HEK293 (cell line): Measurements from ENCODE around the gene IGSF9B.

Experiments used
- CTCF ChIA-PET: fragments of 350-600 bp; formaldehyde crosslinking; extraction: SDS; loops from one replicate; lab custom pipeline; 2021; ENCODE audit warnings: antibody characterized with exemption; lab: Yijun Ruan, JAX
- POLR2A ChIA-PET: fragments of 300-600 bp; formaldehyde crosslinking; extraction: SDS; loops from one replicate; lab custom pipeline; 2020; ENCODE audit warnings: antibody characterized with exemption, inconsistent platforms; lab: Yijun Ruan, JAX
- H3K27ac ChIP-seq: fragments of 200-500 bp; sonication (Bioruptor generic); 2 replicates; pipeline ENCODE4 v1.5.1; 2014; ENCODE audit warnings: low read depth, low read length, control low read depth, inconsistent platforms; ENCODE audit errors: extremely low read depth
- H3K36me3 ChIP-seq, 2 experiments: fragments of 200-500 bp in 1 of 2; sonication (Bioruptor generic) in 1 of 2; 1 replicate in 1 of 2; 2 replicates in 1 of 2; pipeline ENCODE4 v1.5.1; 2014 to 2017; ENCODE audit warnings: inconsistent platforms in 2 of 2, low read length in 2 of 2; ENCODE audit not compliant: control insufficient read depth in 2 of 2, insufficient read depth in 1 of 2
- H3K4me1 ChIP-seq: fragments of 200-500 bp; sonication (Bioruptor generic); 2 replicates; pipeline ENCODE4 v1.5.1; 2014; ENCODE audit warnings: mild to moderate bottlenecking, low read length, inconsistent platforms; ENCODE audit not compliant: control insufficient read depth, insufficient read depth
- H3K4me3 ChIP-seq: 2 replicates; pipeline ENCODE4 v1.5.1; 2011; ENCODE audit warnings: low read depth, mild to moderate bottlenecking, control low read depth, low read length, moderate library complexity
- H3K9me3 ChIP-seq: fragments of 200-500 bp; sonication (Bioruptor generic); 2 replicates; pipeline ENCODE4 v1.5.1; 2014; ENCODE audit warnings: low read depth, low read length, inconsistent platforms; ENCODE audit not compliant: control insufficient read depth, insufficient read depth
- EGR2 ChIP-seq: fragments of 450-650 bp; formaldehyde crosslinking; IDR thresholded peaks from 2 replicates; pipeline ENCODE4 v1.5.1; 2016; ENCODE audit warnings: low read depth, missing biosample characterization, missing genetic modification characterization
- ELK4 ChIP-seq: IDR thresholded peaks from 2 replicates; pipeline ENCODE4 v1.6.1; 2011; ENCODE audit warnings: mild to moderate bottlenecking, low read depth, low read length, borderline replicate concordance
- GLIS1 ChIP-seq: fragments of 450-650 bp; formaldehyde crosslinking; IDR thresholded peaks from 2 replicates; pipeline ENCODE4 v1.5.1; 2016; ENCODE audit warnings: missing biosample characterization, missing genetic modification characterization
- HOXA7 ChIP-seq: sonication (generic); formaldehyde crosslinking; IDR thresholded peaks from 2 replicates; pipeline ENCODE4 v1.8.1; 2022; ENCODE audit warnings: missing genetic modification reagents, borderline replicate concordance
- INSM2 ChIP-seq: fragments of 450-650 bp; formaldehyde crosslinking; IDR thresholded peaks from 2 replicates; pipeline ENCODE4 v1.5.1; 2016; ENCODE audit warnings: missing biosample characterization, missing genetic modification characterization
- KLF10 ChIP-seq: fragments of 450-650 bp; IDR thresholded peaks from 2 replicates; pipeline ENCODE4 v1.5.1; 2018; ENCODE audit warnings: missing biosample characterization, mild to moderate bottlenecking, missing genetic modification characterization
- MEIS1 ChIP-seq: sonication (generic); formaldehyde crosslinking; IDR thresholded peaks from 2 replicates; pipeline ENCODE4 v1.8.1; 2022; ENCODE audit warnings: missing genetic modification reagents, mild to moderate bottlenecking, borderline replicate concordance
- MZF1 ChIP-seq: fragments of 450-650 bp; formaldehyde crosslinking; IDR thresholded peaks from 2 replicates; pipeline ENCODE4 v1.5.1; 2017; ENCODE audit warnings: missing biosample characterization, missing genetic modification characterization, borderline replicate concordance
- OSR2 ChIP-seq: fragments of 450-650 bp; formaldehyde crosslinking; IDR thresholded peaks from 2 replicates; pipeline ENCODE4 v1.5.1; 2016; ENCODE audit warnings: missing biosample characterization, missing genetic modification characterization
- SCRT1 ChIP-seq: fragments of 450-650 bp; formaldehyde crosslinking; IDR thresholded peaks from 2 replicates; pipeline ENCODE4 v1.5.1; 2016; ENCODE audit warnings: missing biosample characterization, missing genetic modification characterization, borderline replicate concordance
- SP2 ChIP-seq: fragments of 450-650 bp; formaldehyde crosslinking; IDR thresholded peaks from 2 replicates; pipeline ENCODE4 v1.5.1; 2016; ENCODE audit warnings: missing biosample characterization, missing genetic modification characterization
- YY2 ChIP-seq: fragments of 450-650 bp; formaldehyde crosslinking; IDR thresholded peaks from 2 replicates; pipeline ENCODE4 v1.5.1; 2016; ENCODE audit warnings: missing biosample characterization, missing genetic modification characterization
- ZNF138 ChIP-seq: fragments of 450-650 bp; formaldehyde crosslinking; IDR thresholded peaks from 2 replicates; pipeline ENCODE4 v1.5.1; 2016; ENCODE audit warnings: missing biosample characterization, missing genetic modification characterization, borderline replicate concordance
- ZNF16 ChIP-seq: fragments of 450-650 bp; formaldehyde crosslinking; IDR thresholded peaks from 2 replicates; pipeline ENCODE4 v1.5.1; 2016; ENCODE audit warnings: low read depth, missing biosample characterization, missing genetic modification characterization
- ZNF169 ChIP-seq: fragments of 450-650 bp; formaldehyde crosslinking; IDR thresholded peaks from 2 replicates; pipeline ENCODE4 v1.5.1; 2016; ENCODE audit warnings: missing biosample characterization, missing genetic modification characterization
- ZNF214 ChIP-seq: fragments of 450-650 bp; formaldehyde crosslinking; IDR thresholded peaks from 2 replicates; pipeline ENCODE4 v1.5.1; 2017; ENCODE audit warnings: missing biosample characterization, mild to moderate bottlenecking, missing genetic modification characterization, borderline replicate concordance
- ZNF248 ChIP-seq: fragments of 450-650 bp; formaldehyde crosslinking; IDR thresholded peaks from 2 replicates; pipeline ENCODE4 v1.5.1; 2017; ENCODE audit warnings: missing biosample characterization, missing genetic modification characterization
- ZNF311 ChIP-seq: fragments of 450-650 bp; formaldehyde crosslinking; IDR thresholded peaks from 2 replicates; pipeline ENCODE4 v1.5.1; 2017; ENCODE audit warnings: missing biosample characterization, missing genetic modification characterization, borderline replicate concordance
- ZNF362 ChIP-seq: fragments of 450-650 bp; formaldehyde crosslinking; IDR thresholded peaks from 2 replicates; pipeline ENCODE4 v1.5.1; 2016; ENCODE audit warnings: missing biosample characterization, missing genetic modification characterization
- ZNF366 ChIP-seq: fragments of 450-650 bp; formaldehyde crosslinking; conservative IDR thresholded peaks from 2 replicates; pipeline ENCODE4 v1.5.1; 2016; ENCODE audit warnings: missing biosample characterization, missing genetic modification characterization
- ZNF37A ChIP-seq: fragments of 450-650 bp; IDR thresholded peaks from 2 replicates; pipeline ENCODE4 v1.5.1; 2018; ENCODE audit warnings: missing biosample characterization, missing genetic modification characterization
- ZNF530 ChIP-seq: fragments of 450-650 bp; formaldehyde crosslinking; IDR thresholded peaks from 2 replicates; pipeline ENCODE4 v1.5.1; 2016; ENCODE audit warnings: low read depth, missing biosample characterization, missing genetic modification characterization
- ZNF544 ChIP-seq: fragments of 450-650 bp; formaldehyde crosslinking; IDR thresholded peaks from 2 replicates; pipeline ENCODE4 v1.5.0; 2017; ENCODE audit warnings: missing biosample characterization, missing genetic modification characterization
- ZNF623 ChIP-seq: fragments of 450-650 bp; formaldehyde crosslinking; IDR thresholded peaks from 2 replicates; pipeline ENCODE4 v1.5.1; 2016; ENCODE audit warnings: missing biosample characterization, missing genetic modification characterization
- ZNF660 ChIP-seq: fragments of 450-650 bp; IDR thresholded peaks from 2 replicates; pipeline ENCODE4 v1.5.1; 2018; ENCODE audit warnings: missing biosample characterization, mild to moderate bottlenecking, missing genetic modification characterization
- TF ChIP-seq, protein P1 (sequence below): fragments of 450-650 bp; formaldehyde crosslinking; IDR thresholded peaks from 2 replicates; pipeline ENCODE4 v1.5.1; 2017; ENCODE audit warnings: missing biosample characterization, missing genetic modification characterization

The IGSF9B gene

GRCh38 chr11:133913761-133914160 is 43.0 kb downstream of the IGSF9B start:
- Histone ChIP-seq H3K4me1 (no peaks in the 10 kb centered on the region), H3K4me3 (no peak overlapping the region), H3K9me3 (no peaks in the 10 kb centered on the region), H3K27ac (no peak overlapping the region), H3K36me3 (peaks cover 0 to 28% of the 10 kb centered on the region in 2 experiments; a peak in 1 of 3 replicates)
- TF ChIP-seq INSM2 (tag by site-specific recombination), result no peak
- TF ChIP-seq MZF1 (tag by site-specific recombination), result no peak
- no peak for TF ChIP-seq ZNF169 (tag by site-specific recombination)
- no peak for TF ChIP-seq MEIS1
- TF ChIP-seq ZNF544, result no peak
- TF ChIP-seq ZNF214 (tag by site-specific recombination), result no peak
- no peak for TF ChIP-seq ELK4
- no peak for TF ChIP-seq HOXA7 (CRISPR knock-in tag)
- TF ChIP-seq ZNF530 (tag by site-specific recombination), result no peak
- POLR2A ChIA-PET, result interaction anchor here (0.6 kb wide), 1 partner anchor 252 kb away, joined by 6 read pairs; no protein-coding TSS in a partner anchor
- CTCF ChIA-PET, result interaction anchor here (0.7 to 1.4 kb wide), 2 partner anchors 14 to 835 kb away, joined by 3 to 4 read pairs; no protein-coding TSS in a partner anchor

DNA sequence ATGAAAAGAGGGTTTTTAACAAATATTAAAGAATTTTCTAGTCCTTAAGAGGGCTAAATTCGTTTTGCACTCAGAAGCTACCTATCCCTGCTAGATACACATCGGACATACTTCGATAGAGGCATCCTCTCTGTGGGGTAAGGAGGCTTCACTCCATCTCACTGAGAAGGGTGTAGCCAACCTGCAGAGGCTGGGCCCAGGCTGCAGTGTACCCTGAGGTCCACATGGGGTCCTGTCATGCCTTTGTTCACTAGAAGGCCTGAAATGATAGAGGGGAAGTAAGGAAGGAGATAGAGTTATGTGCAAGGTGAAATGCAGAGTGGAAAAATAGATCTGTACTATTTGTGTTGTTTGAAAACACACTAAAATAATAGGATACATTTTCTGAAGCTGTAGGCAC is 45.6 kb downstream of the IGSF9B start:
- CTCF ChIA-PET, result interaction anchor here (0.7 to 1.8 kb wide), 7 partner anchors 12 to 224 kb away, joined by 3 to 9 read pairs (median 4); no protein-coding TSS in a partner anchor
- H3K4me1 ChIP-seq, result no peaks in the 10 kb centered on the region
- no peak overlapping the region for H3K27ac ChIP-seq
- peaks cover 0 to 32% of the 10 kb centered on the region in 2 experiments; a peak in 1 of 3 replicates for H3K36me3 ChIP-seq
- no peaks in the 10 kb centered on the region for H3K9me3 ChIP-seq
- no peak overlapping the region for H3K4me3 ChIP-seq
- POLR2A ChIA-PET, result no interaction called here
- no peak for TF ChIP-seq ZNF660 (tag by site-specific recombination)

- Histone ChIP-seq H3K4me1 (no peaks in the 10 kb centered on the region), H3K27ac (no peak overlapping the region), H3K36me3 (peaks cover 0 to 35% of the 10 kb centered on the region in 2 experiments; a peak in 1 of 3 replicates), H3K4me3 (no peak overlapping the region), H3K9me3 (no peaks in the 10 kb centered on the region)
- TF ChIP-seq ZNF37A (tag by site-specific recombination), result no peak
- no peak for TF ChIP-seq ZNF16 (tag by site-specific recombination)
- no peak for TF ChIP-seq KLF10 (tag by site-specific recombination)
- no peak for TF ChIP-seq SP2
- TF ChIP-seq SCRT1 (tag by site-specific recombination), result no peak
- ChIA-PET POLR2A (no interaction called here), CTCF (interaction anchor here (0.6 to 1.1 kb wide), 4 partner anchors 106 to 831 kb away, joined by 3 to 4 read pairs (median 3); no protein-coding TSS in a partner anchor)
Measured at GRCh38 chr11:133910101-133910500, 46.7 kb downstream of the IGSF9B start.

DNA sequence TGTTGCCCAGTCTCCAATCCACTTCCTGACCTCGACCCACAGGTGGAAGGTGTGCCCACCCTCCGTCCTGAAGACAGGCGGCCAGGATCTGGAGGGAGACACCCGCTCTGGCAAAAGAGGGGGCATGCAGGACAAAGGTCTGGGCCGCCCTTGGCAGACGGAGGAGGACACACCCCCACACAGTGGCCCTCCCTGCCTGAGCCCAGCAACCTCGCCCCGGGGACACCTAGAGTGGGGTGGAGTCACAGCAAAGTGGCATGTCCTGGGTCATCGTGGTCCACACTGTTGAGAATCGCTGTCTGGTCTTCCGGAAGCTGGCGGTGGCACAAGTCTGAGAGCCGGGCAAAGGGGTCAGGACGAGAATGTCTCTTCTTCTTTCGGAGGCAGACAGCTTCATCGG is 47.9 kb downstream of the IGSF9B start:
- Histone ChIP-seq H3K4me3 (no peak overlapping the region), H3K4me1 (no peaks in the 10 kb centered on the region), H3K27ac (no peak overlapping the region), H3K36me3 (peaks cover 0 to 34% of the 10 kb centered on the region in 2 experiments; a peak in 1 of 3 replicates), H3K9me3 (no peaks in the 10 kb centered on the region)
- POLR2A ChIA-PET, result no interaction called here
- CTCF ChIA-PET, result no interaction called here
- TF ChIP-seq GLIS1 (tag by site-specific recombination) (no peak), ZNF248 (tag by site-specific recombination) (no peak), EGR2 (tag by site-specific recombination) (no peak), ZNF623 (tag by site-specific recombination) (no peak), ZNF366 (tag by site-specific recombination) (no peak), ZNF362 (tag by site-specific recombination) (no peak), ZNF311 (tag by site-specific recombination) (no peak), YY2 (no peak), OSR2 (tag by site-specific recombination) (no peak), ZNF138 (tag by site-specific recombination) (no peak)
- TF ChIP-seq, protein P1, sequence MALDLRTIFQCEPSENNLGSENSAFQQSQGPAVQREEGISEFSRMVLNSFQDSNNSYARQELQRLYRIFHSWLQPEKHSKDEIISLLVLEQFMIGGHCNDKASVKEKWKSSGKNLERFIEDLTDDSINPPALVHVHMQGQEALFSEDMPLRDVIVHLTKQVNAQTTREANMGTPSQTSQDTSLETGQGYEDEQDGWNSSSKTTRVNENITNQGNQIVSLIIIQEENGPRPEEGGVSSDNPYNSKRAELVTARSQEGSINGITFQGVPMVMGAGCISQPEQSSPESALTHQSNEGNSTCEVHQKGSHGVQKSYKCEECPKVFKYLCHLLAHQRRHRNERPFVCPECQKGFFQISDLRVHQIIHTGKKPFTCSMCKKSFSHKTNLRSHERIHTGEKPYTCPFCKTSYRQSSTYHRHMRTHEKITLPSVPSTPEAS (tag by site-specific recombination), result no peak
